ENCODE results near the gene RNASEL.

DNA sequence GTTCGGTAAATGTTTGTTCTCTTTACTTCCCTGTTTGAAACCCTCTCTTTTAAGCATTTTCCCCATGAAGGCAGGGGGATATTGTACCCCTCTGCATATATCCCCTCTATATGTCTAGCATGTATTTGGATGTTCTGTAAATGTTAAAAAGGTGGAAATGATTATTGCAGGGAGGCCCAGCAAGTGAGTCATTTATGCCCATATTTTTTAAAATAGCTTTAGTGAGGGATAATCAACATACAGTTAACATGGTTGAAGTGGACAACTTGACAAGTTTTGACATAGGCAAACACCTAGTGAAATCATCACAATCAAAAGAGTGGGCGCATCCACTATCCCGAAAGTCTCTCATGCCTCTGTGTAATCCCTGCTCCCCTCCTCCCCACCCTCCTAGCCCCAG is 36.0 kb upstream of the RNASEL start:
- TF ChIP-seq, protein P1, sequence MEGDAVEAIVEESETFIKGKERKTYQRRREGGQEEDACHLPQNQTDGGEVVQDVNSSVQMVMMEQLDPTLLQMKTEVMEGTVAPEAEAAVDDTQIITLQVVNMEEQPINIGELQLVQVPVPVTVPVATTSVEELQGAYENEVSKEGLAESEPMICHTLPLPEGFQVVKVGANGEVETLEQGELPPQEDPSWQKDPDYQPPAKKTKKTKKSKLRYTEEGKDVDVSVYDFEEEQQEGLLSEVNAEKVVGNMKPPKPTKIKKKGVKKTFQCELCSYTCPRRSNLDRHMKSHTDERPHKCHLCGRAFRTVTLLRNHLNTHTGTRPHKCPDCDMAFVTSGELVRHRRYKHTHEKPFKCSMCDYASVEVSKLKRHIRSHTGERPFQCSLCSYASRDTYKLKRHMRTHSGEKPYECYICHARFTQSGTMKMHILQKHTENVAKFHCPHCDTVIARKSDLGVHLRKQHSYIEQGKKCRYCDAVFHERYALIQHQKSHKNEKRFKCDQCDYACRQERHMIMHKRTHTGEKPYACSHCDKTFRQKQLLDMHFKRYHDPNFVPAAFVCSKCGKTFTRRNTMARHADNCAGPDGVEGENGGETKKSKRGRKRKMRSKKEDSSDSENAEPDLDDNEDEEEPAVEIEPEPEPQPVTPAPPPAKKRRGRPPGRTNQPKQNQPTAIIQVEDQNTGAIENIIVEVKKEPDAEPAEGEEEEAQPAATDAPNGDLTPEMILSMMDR (IDR thresholded peaks at IDR 0.05) = no peak
- no peak for TF ChIP-seq POLR2A (IDR thresholded peaks at IDR 0.05)

Measured in lower leg skin (tissue), 3 donors.